OCI-LY1 (cell line): ENCODE measurements around the gene FRMD3.

ENCODE experiments used
- H2AFZ ChIP-seq: fragments of 200-600 bp; sonication (generic), shearing (Covaris generic); 2 replicates; pipeline ENCODE4 v1.6.0; 2014; ENCODE audit warnings: antibody characterized with exemption, mild to moderate bottlenecking, low read length
- H3F3A ChIP-seq: fragments of 200-600 bp; sonication (generic), shearing (Covaris generic); 2 replicates; pipeline ENCODE4 v1.6.0; 2014; ENCODE audit warnings: mild to moderate bottlenecking, antibody characterized with exemption, low read length, moderate library complexity; ENCODE audit not compliant: insufficient read depth
- H3K27ac ChIP-seq: fragments of 200-600 bp; sonication (generic); 2 replicates; pipeline ENCODE4 v1.5.1; 2014; ENCODE audit warnings: low read length, mixed run types, mild to moderate bottlenecking, low read depth; ENCODE audit not compliant: poor library complexity, severe bottlenecking
- H3K27me3 ChIP-seq: fragments of 200-600 bp; sonication (generic); 2 replicates; pipeline ENCODE4 v1.6.0; 2014; ENCODE audit warnings: antibody characterized with exemption, mild to moderate bottlenecking, low read length, moderate library complexity; ENCODE audit not compliant: insufficient read depth
- H3K36me3 ChIP-seq: fragments of 200-600 bp; sonication (generic); 2 replicates; pipeline ENCODE4 v1.6.1; 2014; ENCODE audit warnings: mild to moderate bottlenecking, antibody characterized with exemption, low read length, moderate library complexity, mixed read lengths; ENCODE audit not compliant: insufficient read depth
- H3K4me1 ChIP-seq: fragments of 200-600 bp; sonication (generic); 2 replicates; pipeline ENCODE4 v1.5.1; 2014; ENCODE audit warnings: mild to moderate bottlenecking, low read length, moderate library complexity; ENCODE audit not compliant: insufficient read depth, severe bottlenecking
- H3K4me2 ChIP-seq: fragments of 200-600 bp; sonication (generic), shearing (Covaris generic); 2 replicates; pipeline ENCODE4 v1.6.1; 2014; ENCODE audit warnings: low read length
- H3K4me3 ChIP-seq: fragments of 200-600 bp; sonication (generic); 2 replicates; pipeline ENCODE4 v1.5.1; 2014; ENCODE audit warnings: low read length, low read depth, mild to moderate bottlenecking, mixed read lengths; ENCODE audit not compliant: poor library complexity, severe bottlenecking
- H3K79me2 ChIP-seq: fragments of 200-600 bp; shearing (Covaris generic); 2 replicates; pipeline ENCODE4 v1.6.1; 2016; ENCODE audit warnings: mixed run types, low read length, mixed read lengths; ENCODE audit not compliant: insufficient read depth
- H3K9ac ChIP-seq: fragments of 200-600 bp; sonication (generic), shearing (Covaris generic); 2 replicates; pipeline ENCODE4 v1.6.1; 2014; ENCODE audit warnings: mild to moderate bottlenecking, low read length, mixed read lengths
- H3K9me2 ChIP-seq: fragments of 200-600 bp; sonication (generic), shearing (Covaris generic); 2 replicates; pipeline ENCODE4 v1.6.1; 2014; ENCODE audit warnings: low read depth, mild to moderate bottlenecking, low read length, mixed read lengths
- H3K9me3 ChIP-seq: fragments of 200-600 bp; shearing (Covaris generic); 2 replicates; pipeline ENCODE4 v1.6.1; 2014; ENCODE audit warnings: low read length, mixed read lengths
- H4K20me1 ChIP-seq: fragments of 200-600 bp; sonication (generic), shearing (Covaris generic); 2 replicates; pipeline ENCODE4 v1.6.0; 2016; ENCODE audit warnings: mild to moderate bottlenecking, low read length; ENCODE audit not compliant: insufficient read depth
- CTCF ChIP-seq: fragments of 200-600 bp; sonication (generic), shearing (Covaris generic); IDR thresholded peaks from 2 replicates; pipeline ENCODE4 v1.5.1; 2017; ENCODE audit warnings: mild to moderate bottlenecking, antibody characterized with exemption, low read length, moderate library complexity, mixed read lengths
- EZH2 ChIP-seq: fragments of 200-600 bp; sonication (generic), shearing (Covaris generic); IDR thresholded peaks from 2 replicates; pipeline ENCODE4 v1.8.0; 2017; ENCODE audit warnings: borderline replicate concordance, mixed run types, mild to moderate bottlenecking, antibody characterized with exemption, low read length, moderate library complexity, mixed read lengths

Gene FRMD3

DNA sequence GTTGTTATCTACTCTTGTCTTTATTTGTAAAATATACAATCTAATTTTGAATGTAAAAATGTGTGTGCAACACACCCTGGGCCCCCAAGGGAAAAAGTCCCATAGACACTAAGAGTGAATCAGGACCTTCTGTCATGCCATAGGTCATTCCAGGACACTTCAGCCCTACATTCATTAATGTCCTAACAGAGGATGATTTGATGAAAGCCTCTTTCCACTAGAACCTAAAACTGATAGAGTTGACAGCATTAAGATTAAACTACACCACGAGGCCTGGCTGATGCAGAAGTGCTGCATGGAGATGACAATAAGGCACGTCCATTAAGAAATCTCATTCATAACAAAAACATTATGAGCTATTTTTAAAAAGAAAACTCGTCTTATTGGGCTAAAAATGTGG is 46.2 kb downstream of the FRMD3 start:
- H3K9me2 ChIP-seq = no peaks in the 10 kb centered on the region
- H3K4me2 ChIP-seq = no peak overlapping the region
- H2AFZ ChIP-seq = no peak overlapping the region
- TF ChIP-seq CTCF (no peak), EZH2 (no peak)
- no peaks in the 10 kb centered on the region for H3K4me1 ChIP-seq
- H3F3A ChIP-seq = no peaks in the 10 kb centered on the region
- H3K27ac ChIP-seq = no peak overlapping the region
- H3K36me3 ChIP-seq = no peaks in the 10 kb centered on the region
- H3K79me2 ChIP-seq = no peaks in the 10 kb centered on the region
- no peaks in the 10 kb centered on the region for H3K27me3 ChIP-seq
- H3K9ac ChIP-seq = no peak overlapping the region
- no peak overlapping the region for H3K4me3 ChIP-seq
- no peaks in the 10 kb centered on the region for H4K20me1 ChIP-seq
- H3K9me3 ChIP-seq = no peaks in the 10 kb centered on the region

GRCh38 chr9:83491413-83491812 is 46.8 kb downstream of the FRMD3 start:
- TF ChIP-seq EZH2 (no peak), CTCF (no peak)
- no peak overlapping the region for H3K27ac ChIP-seq
- H3K79me2 ChIP-seq = no peaks in the 10 kb centered on the region

DNA sequence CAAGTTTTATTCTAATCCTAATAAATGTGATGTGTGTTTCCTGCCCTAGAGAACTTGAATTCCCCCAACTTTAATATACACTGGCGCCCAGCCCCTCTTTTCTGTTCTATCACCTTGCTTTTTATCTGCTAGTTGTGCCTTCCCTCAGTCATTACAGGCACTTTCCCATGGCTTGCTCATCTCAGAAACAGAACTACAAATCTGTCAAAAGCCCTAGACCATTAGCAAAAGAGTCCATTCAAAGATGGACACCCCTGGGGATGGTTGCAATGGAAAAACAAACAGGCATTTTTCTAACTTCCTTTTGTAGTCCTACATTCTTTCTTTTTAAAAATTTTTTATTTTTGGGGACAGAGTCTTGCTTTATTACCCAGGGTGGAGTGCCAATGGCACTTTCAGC is 48.2 kb downstream of the FRMD3 start:
- no peak overlapping the region for H3K4me3 ChIP-seq
- no peak overlapping the region for H3K4me2 ChIP-seq
- H3K9me2 ChIP-seq = no peaks in the 10 kb centered on the region
- H2AFZ ChIP-seq = no peak overlapping the region
- H3K27ac ChIP-seq = no peak overlapping the region
- no peaks in the 10 kb centered on the region for H3K36me3 ChIP-seq
- H4K20me1 ChIP-seq = no peaks in the 10 kb centered on the region
- H3K4me1 ChIP-seq = no peaks in the 10 kb centered on the region
- no peak for TF ChIP-seq EZH2
- TF ChIP-seq CTCF = no peak
- H3K79me2 ChIP-seq = no peaks in the 10 kb centered on the region
- no peaks in the 10 kb centered on the region for H3F3A ChIP-seq
- H3K9me3 ChIP-seq = no peaks in the 10 kb centered on the region
- no peak overlapping the region for H3K9ac ChIP-seq
- H3K27me3 ChIP-seq = no peaks in the 10 kb centered on the region

More at GRCh38 chr9:83491413-83491812, 46.8 kb downstream of the FRMD3 start:
- no peaks in the 10 kb centered on the region for H4K20me1 ChIP-seq
- H3K4me3 ChIP-seq = no peak overlapping the region
- no peaks in the 10 kb centered on the region for H3K9me3 ChIP-seq
- H3K9ac ChIP-seq = no peak overlapping the region
- no peak overlapping the region for H2AFZ ChIP-seq
- no peaks in the 10 kb centered on the region for H3K9me2 ChIP-seq
- no peaks in the 10 kb centered on the region for H3F3A ChIP-seq
- no peaks in the 10 kb centered on the region for H3K27me3 ChIP-seq
- no peaks in the 10 kb centered on the region for H3K4me1 ChIP-seq
- H3K36me3 ChIP-seq = no peaks in the 10 kb centered on the region
- no peak overlapping the region for H3K4me2 ChIP-seq
